GM19467 (cell line): ENCODE measurements around the gene PHACTR3.

ENCODE experiments used
- ATAC-seq: cut with Tn5 transposase; IDR thresholded peaks from one replicate; pipeline ENCODE4 v1.9.1; 2021; ENCODE audit warnings: mild to moderate bottlenecking, moderate library complexity; ENCODE audit not compliant: unreplicated experiment

Gene PHACTR3

DNA sequence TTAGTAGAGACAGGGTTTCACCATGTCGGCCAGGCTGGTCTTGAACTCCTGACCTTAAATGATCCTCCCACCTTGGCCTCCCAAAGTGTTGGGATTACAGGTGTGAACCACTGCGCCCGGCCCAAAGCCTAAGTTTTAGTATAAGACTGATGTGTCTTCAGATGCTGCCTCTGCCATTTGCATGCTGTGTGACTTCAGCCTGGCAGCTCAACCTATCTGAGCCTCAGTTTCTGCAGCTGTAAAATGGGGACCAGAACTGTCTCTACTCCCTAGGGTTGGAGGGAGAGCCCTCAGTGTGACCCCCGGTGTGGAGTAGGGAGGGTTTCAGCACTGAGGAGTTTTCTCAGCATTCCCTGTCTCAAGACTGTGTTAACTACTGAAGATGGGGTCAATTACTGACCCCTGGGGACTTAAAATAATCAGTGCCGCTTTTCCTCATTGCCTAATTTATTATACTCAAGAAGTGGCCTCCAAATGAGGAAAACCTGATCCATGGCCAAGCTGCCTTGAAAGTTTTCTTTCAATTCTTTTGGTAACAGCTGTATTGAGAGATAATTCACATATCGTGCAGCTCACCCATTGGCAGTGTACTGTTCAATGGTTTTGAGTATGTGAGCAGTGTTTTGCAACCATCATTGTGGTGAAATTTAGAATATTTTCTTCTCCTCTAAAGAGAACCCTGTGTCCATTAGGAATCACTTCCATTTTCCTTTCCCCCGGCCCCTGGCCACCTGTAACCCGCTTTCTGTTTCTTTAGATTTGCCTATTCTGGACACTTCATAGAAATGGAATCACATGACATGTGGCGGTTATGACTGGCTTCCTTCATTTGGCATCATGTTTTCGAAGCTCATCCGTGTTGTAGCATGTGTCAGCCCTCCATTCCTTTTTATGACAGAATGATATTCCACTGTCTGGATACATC is 64.8 kb downstream of the PHACTR3 start:
- ATAC-seq, result no peak

DNA sequence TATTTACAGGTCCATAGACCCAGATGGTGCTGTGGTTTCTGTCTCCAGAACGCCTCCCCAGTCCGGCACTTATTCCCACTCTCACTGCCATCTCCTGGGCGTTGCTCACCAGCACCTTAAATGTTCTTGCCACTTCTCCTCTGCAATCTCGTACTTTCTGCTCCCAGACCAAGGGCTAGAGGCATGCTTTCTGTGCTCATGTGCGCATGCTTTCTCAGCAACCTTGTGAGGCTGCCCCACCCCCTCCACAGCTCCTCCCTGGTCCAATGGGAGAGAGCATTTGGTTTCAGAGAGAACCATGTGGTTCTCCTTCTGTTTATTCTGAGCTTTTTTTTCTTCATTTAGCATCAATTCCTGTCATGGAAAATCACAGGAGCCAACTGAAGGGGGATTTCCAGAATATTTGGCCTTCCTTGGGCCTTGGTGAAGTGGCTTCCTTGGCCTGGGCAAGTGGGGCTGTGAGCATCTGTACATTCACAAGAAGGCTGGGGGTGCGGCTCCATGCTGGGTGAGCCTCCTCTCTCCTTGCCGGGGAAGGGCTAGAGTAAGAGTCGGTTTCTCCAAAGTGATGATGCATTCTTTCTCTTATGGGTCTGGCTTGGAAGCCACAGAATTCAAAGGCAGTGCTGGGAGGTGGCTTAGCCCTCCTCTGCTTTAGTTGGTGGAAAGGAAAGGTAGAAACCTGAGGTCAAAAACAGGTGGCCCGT is 66.6 kb downstream of the PHACTR3 start:
- ATAC-seq, result no peak

GRCh38 chr20:59671661-59672471 is 67.5 kb downstream of the PHACTR3 start:
- no peak for ATAC-seq

- ATAC-seq, result no peak
Measured at GRCh38 chr20:59672576-59672975, 68.2 kb downstream of the PHACTR3 start.

GRCh38 chr20:59673288-59673997 is 69.1 kb downstream of the PHACTR3 start:
- ATAC-seq, result no peak

DNA sequence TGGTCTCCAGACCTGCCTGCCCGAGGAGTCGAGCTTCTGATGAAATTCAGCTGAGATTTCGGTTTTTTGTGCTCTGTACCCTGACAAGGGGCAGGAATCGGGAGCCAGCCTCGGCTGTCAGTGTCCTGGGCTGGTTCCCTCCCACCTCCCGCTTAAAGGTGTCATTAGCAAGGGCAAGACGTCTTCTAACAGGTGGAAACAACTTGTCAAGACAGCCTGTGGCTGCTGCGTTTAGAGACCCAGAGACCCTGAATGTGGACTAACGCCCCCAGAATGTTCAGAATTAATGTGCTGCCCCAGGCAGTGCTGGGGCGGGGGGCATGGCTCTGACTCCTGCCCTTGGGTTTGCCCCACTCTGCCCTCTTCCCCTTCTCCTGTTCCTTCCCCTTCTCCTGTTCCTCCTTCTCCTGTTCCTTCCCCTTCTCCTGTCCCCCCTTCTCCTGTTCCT is 69.7 kb downstream of the PHACTR3 start:
- ATAC-seq, result no peak

DNA sequence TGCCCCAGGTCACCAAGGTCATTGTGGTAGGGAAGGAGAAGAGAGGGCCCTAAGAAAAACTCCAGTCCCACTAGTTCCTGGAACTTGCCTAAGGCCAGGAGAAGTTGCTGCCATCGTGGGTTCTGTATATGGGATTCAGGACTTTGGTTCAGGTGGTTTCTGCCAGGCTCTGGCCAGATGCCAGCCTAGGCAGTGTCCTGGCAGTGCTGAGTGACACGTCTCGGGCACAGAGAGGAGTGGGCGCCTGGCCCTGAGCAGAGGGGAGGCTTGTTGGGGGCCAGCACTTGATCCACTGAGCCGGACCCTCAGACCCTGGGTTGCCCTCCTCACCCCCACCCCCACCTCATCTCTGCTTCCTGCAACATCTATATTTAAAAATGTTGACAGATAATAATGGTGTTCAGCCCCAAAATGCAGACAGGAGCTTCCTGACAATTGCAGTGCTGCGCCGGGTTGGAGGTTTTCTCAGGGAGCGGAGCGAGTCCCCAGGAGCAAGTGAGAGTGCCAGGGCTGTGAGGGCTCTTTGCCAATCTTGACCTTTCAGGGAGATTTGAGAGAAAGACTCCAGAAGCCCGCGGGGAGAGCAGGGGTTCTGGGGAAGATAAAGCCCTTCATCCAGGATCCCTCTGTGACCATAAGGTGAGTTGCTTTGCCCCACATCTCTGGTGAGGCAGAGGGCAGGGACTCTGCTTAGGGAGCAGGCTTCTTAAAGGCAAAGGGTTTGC is 71.9 kb downstream of the PHACTR3 start:
- no peak for ATAC-seq

GRCh38 chr20:59676851-59677182 is 72.5 kb downstream of the PHACTR3 start:
- no peak for ATAC-seq

GRCh38 chr20:59677586-59677985 is 73.2 kb downstream of the PHACTR3 start:
- no peak for ATAC-seq

GRCh38 chr20:59678288-59678687 is 73.9 kb downstream of the PHACTR3 start:
- no peak for ATAC-seq

- no peak for ATAC-seq
Measured at GRCh38 chr20:59678951-59679350, 74.6 kb downstream of the PHACTR3 start.

DNA sequence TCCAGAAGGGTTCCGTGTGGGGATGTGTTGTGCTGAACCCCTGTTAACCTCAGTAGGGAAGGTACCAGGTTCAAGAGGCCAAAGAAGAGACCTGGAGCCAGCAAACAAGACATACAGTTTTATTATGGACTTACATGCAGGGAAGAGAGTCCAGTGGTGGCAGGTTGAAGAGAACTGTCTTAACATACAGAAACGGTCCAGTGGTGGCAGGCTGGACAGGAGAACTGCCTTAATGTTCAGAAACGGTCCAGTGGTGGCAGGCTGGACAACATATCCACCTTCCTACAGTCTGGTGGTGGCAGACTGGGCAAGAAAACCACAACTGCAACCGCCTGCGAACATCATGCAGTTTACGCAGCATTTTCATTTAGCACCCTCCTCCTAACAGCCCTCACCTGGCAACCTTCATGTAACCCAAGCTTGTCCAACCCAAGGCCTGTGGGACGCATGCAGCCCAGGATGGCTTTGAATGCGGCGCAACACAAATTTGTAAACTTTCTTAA is 75.9 kb downstream of the PHACTR3 start:
- no peak for ATAC-seq

DNA sequence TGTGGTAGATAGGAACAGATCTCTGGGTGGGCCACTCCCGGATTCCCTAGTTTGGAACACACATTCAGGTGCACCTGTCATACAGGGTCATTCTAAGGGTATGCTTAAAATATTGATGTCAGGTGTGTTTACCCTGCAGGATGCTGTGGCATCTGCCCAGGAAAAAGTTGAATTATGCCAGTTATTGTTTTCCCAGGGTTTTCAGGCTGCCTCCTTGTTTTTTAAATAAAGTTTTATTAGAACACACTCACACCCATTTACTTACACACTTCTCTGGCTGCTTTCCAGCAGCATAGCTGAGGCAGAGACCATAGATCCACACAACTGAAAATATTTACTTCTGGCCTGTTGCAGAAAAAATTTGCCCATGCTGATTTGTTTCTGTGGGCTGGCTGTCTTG is 76.5 kb downstream of the PHACTR3 start:
- no peak for ATAC-seq

- ATAC-seq, result no peak
Measured at GRCh38 chr20:59682603-59683002, 78.3 kb downstream of the PHACTR3 start.

- ATAC-seq, result no peak
Measured at GRCh38 chr20:59683181-59683580, 78.8 kb downstream of the PHACTR3 start.

GRCh38 chr20:59684685-59685242 is 80.4 kb downstream of the PHACTR3 start:
- no peak for ATAC-seq

- ATAC-seq, result no peak
Measured at GRCh38 chr20:59686404-59687346, 82.3 kb downstream of the PHACTR3 start.

DNA sequence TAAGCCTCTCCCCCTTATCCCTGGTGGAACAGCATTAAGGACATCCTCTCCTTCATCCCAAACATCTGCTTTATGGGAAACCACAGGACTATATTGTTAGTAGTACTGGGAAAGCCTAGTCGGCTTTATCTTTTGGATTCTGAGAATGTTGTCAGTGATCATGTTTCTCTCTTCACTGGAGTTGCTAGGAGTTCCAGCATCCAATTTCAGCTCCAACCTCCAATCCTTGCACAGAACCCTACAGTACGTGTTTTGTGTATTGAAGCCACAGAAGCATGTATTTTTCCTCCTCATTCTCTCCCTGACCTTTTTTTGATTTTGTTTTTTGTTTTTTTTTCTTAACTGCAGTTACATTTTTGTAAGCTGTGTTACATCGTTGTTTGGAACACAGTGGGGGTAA is 84.0 kb downstream of the PHACTR3 start:
- ATAC-seq, result no peak
